Common myeloid progenitor, CD34-positive (primary cell): ENCODE data around the gene UPB1.
A peak's percentile ranks its signal among the peaks of the same experiment; 100 is the strongest.
"Not testable (repeated sequence)": the region's sequence is repeated elsewhere in the genome, so short reads cannot be mapped to it uniquely, and the experiment has no call there.

ENCODE experiments used
- CTCF ChIA-PET: fragments of 350-600 bp; sonication (Branson Sonifier 250); formaldehyde crosslinking; loops from one replicate; lab custom pipeline; 2021; ENCODE audit warnings: antibody characterized with exemption; lab: Charles Lee
- POLR2A ChIA-PET: fragments of 350-600 bp; sonication (Branson Sonifier 250); formaldehyde crosslinking; loops from one replicate; lab custom pipeline; 2021; ENCODE audit warnings: antibody characterized with exemption; lab: Charles Lee
- DNase-seq, 3 donors: peaks; one replicate each; pipeline versions ENCODE4 v3.0.0 to v3.0.0-alpha.2; 2013
- H3K27ac ChIP-seq, 2 experiments: 1 replicate in 1 of 2; 2 replicates in 1 of 2; pipeline ENCODE4 v1.7.0; 2013; ENCODE audit warnings: inconsistent platforms in 2 of 2, low read length in 2 of 2, mild to moderate bottlenecking in 2 of 2, low read depth in 1 of 2, moderate library complexity in 1 of 2; ENCODE audit not compliant: severe bottlenecking in 2 of 2, insufficient read depth in 1 of 2, poor library complexity in 1 of 2
- H3K27me3 ChIP-seq, 5 experiments: replicated peaks in 2 of 5; 1 replicate in 3 of 5; 2 replicates in 2 of 5; pipeline versions ENCODE4 v1.6.1 to v1.7.0; 2013; ENCODE audit warnings: low read length in 4 of 5, mild to moderate bottlenecking in 2 of 5, moderate library complexity in 2 of 5, inconsistent platforms in 1 of 5; ENCODE audit not compliant: insufficient read depth in 5 of 5, control insufficient read depth in 4 of 5
- H3K36me3 ChIP-seq, 4 experiments: 1 replicate in 2 of 4; 2 replicates in 2 of 4; pipeline versions ENCODE4 v1.6.1 to v1.7.0; 2013; ENCODE audit warnings: low read length in 3 of 4, control low read depth in 1 of 4, mild to moderate bottlenecking in 1 of 4; ENCODE audit not compliant: control insufficient read depth in 4 of 4, insufficient read depth in 4 of 4
- H3K4me1 ChIP-seq, 4 experiments: 1 replicate in 3 of 4; 2 replicates in 1 of 4; pipeline versions ENCODE4 v1.6.1 to v1.7.1; 2013; ENCODE audit warnings: low read length in 3 of 4, mild to moderate bottlenecking in 3 of 4, control low read depth in 1 of 4, inconsistent platforms in 1 of 4, moderate library complexity in 1 of 4; ENCODE audit not compliant: control insufficient read depth in 4 of 4, insufficient read depth in 4 of 4; ENCODE audit errors: control extremely low read depth in 1 of 4
- H3K4me3 ChIP-seq, 7 experiments: 1 replicate in 4 of 7; 2 replicates in 3 of 7; pipeline versions ENCODE4 v1.5.1 to v1.7.0; 2013; ENCODE audit warnings: mild to moderate bottlenecking in 7 of 7, low read length in 6 of 7, moderate library complexity in 6 of 7, inconsistent platforms in 2 of 7, low read depth in 2 of 7, control low read depth in 1 of 7; ENCODE audit not compliant: insufficient read depth in 4 of 7, control insufficient read depth in 1 of 7; ENCODE audit errors: extremely low read depth in 1 of 7
- H3K9me3 ChIP-seq, 5 experiments: 1 replicate in 4 of 5; 2 replicates in 1 of 5; pipeline versions ENCODE4 v1.6.1 to v1.7.1; 2013; ENCODE audit warnings: low read length in 4 of 5, mild to moderate bottlenecking in 2 of 5, inconsistent platforms in 1 of 5, low read depth in 1 of 5, moderate library complexity in 1 of 5; ENCODE audit not compliant: control insufficient read depth in 4 of 5, insufficient read depth in 2 of 5; ENCODE audit errors: control extremely low read depth in 1 of 5
- WGBS: methylation state at CpG from one replicate; pipeline ENCODE4 v1.1.5; 2013; ENCODE audit not compliant: insufficient coverage; 5-methylcytosine and 5-hydroxymethylcytosine counted together

The UPB1 gene

DNA sequence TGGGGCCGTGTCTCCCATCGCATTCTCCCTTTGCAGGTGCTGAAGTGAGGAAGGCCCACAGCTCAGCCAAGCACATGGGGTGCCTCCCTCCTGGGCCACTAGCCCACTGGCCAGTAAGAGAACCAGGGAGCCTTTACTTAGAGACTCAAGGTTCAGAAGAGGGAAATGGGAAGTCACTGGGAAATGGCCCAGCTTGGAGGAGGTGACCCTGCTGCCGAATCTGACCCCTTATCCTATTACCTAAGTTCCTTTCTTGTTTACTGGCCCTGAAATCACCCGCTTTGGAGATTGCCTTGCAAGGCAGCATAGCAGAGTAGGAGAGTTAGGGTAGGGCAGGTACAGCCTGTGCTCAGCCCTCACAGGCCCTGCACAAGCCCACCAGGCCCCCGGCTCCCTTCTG lies 24.4 kb downstream of the UPB1 start:
- Histone ChIP-seq H3K27ac (no peak overlapping the region), H3K4me1 (peaks cover 9 to 51% (median 38%) of the 10 kb centered on the region in 4 experiments), H3K4me3 (no peak overlapping the region), H3K9me3 (no peaks in the 10 kb centered on the region), H3K36me3 (no peaks in the 10 kb centered on the region), H3K27me3 (no peaks in the 10 kb centered on the region)
- 55% methylated on average over 2 of the region's 5 CpGs for WGBS
- POLR2A ChIA-PET: no interaction called here
- CTCF ChIA-PET: interaction anchor here (1.1 kb wide), 2 partner anchors 15 to 95 kb away, joined by 3 to 7 read pairs; no protein-coding TSS in a partner anchor
- no peak for DNase-seq

- H3K4me1 ChIP-seq: peaks cover 9 to 36% (median 30%) of the 10 kb centered on the region in 4 experiments
- H3K27me3 ChIP-seq: no peaks in the 10 kb centered on the region
- WGBS: 20% methylated on average over 5 of the region's 8 CpGs
- no peaks in the 10 kb centered on the region for H3K9me3 ChIP-seq
- ChIA-PET POLR2A (no interaction called here), CTCF (interaction anchor here (0.6 to 8.3 kb wide), 24 partner anchors 9 to 217 kb away, joined by 3 to 109 read pairs (median 4); partner anchors contain the start of gene ADORA2A)
- H3K4me3 ChIP-seq: no peak overlapping the region
- peak; percentile 62 to 69 (median 67) for DNase-seq
- no peak overlapping the region for H3K27ac ChIP-seq
- H3K36me3 ChIP-seq: no peaks in the 10 kb centered on the region
These were observed 26.7 kb downstream of the UPB1 start for GRCh38 chr22:24521791-24522245.

DNA sequence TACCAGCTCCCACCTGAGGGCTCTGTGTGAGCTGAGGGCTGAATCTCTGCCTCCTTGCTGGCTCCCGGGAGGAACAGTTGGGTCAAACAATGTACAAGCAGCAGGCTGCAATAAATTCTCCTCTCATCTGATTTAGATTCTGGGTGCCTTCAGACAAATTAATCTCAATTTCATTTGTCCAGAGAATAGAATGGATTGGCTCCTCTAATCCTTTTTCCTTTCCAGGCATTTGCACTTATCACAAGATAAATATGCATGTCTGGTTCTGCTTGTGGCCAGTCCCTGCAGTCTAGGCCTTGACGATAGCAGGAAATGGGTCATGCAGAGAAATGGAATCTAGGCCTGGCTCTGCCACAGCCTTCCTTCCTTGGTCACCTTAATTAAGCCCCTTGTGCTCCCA lies 28.7 kb downstream of the UPB1 start:
- Histone ChIP-seq H3K9me3 (no peaks in the 10 kb centered on the region), H3K4me1 (peaks cover 1 to 24% (median 21%) of the 10 kb centered on the region in 4 experiments), H3K4me3 (no peak overlapping the region), H3K27me3 (no peaks in the 10 kb centered on the region), H3K36me3 (no peaks in the 10 kb centered on the region), H3K27ac (no peak overlapping the region)
- 81% methylated on average over 2 of the region's 2 CpGs for WGBS
- POLR2A ChIA-PET: no interaction called here
- DNase-seq: no peak
- CTCF ChIA-PET: interaction anchor here (0.6 to 8.3 kb wide), 12 partner anchors 9 to 201 kb away, joined by 3 to 109 read pairs (median 6); no protein-coding TSS in a partner anchor

DNA sequence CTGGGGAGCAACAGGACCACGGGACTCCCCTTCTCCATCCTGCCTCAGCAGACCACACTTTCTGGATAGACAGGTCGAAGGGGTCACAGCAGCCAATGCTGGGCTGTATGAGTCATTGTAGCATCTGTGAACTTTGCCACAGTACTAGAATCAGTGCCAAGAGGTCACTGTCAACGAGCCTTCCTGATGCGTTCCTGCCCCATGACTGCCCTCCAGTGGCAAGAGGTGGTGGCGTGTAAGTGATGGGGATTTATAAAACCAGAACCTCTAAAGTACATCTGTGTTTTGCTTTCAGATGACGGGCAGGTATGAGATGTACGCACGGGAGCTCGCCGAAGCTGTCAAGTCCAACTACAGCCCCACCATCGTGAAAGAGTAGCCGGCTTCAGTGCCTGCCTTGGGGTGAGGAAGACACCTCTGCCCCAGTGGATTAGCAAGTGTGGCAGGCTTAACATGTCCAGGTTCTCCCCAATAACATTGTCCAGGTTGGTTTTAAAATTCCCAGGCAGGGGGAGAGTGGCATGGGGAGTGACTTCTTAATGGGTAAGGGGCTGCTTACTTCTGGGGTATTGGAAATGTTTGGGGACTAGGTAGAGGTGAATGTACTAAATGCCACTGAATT lies 30.4 kb downstream of the UPB1 start:
- Histone ChIP-seq H3K27ac (no peak overlapping the region), H3K27me3 (no peaks in the 10 kb centered on the region), H3K9me3 (no peaks in the 10 kb centered on the region), H3K4me1 (peaks cover 0 to 9% (median 7%) of the 10 kb centered on the region in 4 experiments), H3K4me3 (no peak overlapping the region), H3K36me3 (no peaks in the 10 kb centered on the region)
- peak; percentile 76 to 89 (median 84) for DNase-seq
- CTCF ChIA-PET: interaction anchor here (0.6 to 8.3 kb wide), 13 partner anchors 14 to 202 kb away, joined by 3 to 109 read pairs (median 4); partner anchors contain the start of gene ADORA2A
- WGBS: 12% methylated on average over 10 of the region's 12 CpGs
- POLR2A ChIA-PET: no interaction called here

- no peak overlapping the region for H3K27ac ChIP-seq
- WGBS: 91% methylated on average over 1 of the region's 2 CpGs
- H3K27me3 ChIP-seq: no peaks in the 10 kb centered on the region
- no peak overlapping the region for H3K4me3 ChIP-seq
- peaks cover 0 to 9% (median 7%) of the 10 kb centered on the region in 4 experiments for H3K4me1 ChIP-seq
- no peak for DNase-seq
- H3K9me3 ChIP-seq: no peaks in the 10 kb centered on the region
- POLR2A ChIA-PET: no interaction called here
- no peaks in the 10 kb centered on the region for H3K36me3 ChIP-seq
- CTCF ChIA-PET: interaction anchor here (0.6 to 8.3 kb wide), 14 partner anchors 13 to 203 kb away, joined by 3 to 109 read pairs (median 4); partner anchors contain the start of gene ADORA2A
These were observed 31.1 kb downstream of the UPB1 start for GRCh38 chr22:24526191-24526590.

DNA sequence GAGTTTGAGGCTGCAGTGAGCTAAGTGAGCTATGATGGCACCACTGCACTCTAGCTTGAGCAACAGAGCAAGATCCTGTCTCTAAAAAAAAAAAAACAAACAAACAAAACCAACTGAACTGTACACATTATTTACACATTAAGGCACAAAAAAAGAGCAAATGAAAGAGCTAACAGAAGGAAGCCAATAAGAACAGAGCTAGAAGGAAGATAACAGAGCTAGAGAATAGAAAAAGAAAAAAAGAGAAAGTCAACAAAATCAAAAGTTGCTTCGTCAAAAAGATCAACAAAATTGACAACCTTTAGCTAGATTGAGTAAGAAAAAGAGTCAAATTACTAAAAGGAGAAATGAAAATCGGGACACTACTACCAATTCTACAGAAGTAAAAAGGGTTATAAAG lies 34.8 kb downstream of the UPB1 start:
- H3K27me3 ChIP-seq: no peaks in the 10 kb centered on the region
- H3K4me1 ChIP-seq: no peaks in the 10 kb centered on the region
- no CpG with 5 or more reads among the region's 2 CpGs for WGBS
- no peaks in the 10 kb centered on the region for H3K36me3 ChIP-seq
- no peak for DNase-seq
- no peaks in the 10 kb centered on the region for H3K9me3 ChIP-seq
- no peak overlapping the region for H3K4me3 ChIP-seq
- CTCF ChIA-PET: interaction anchor here (1.0 to 8.0 kb wide), 8 partner anchors 8 to 207 kb away, joined by 3 to 73 read pairs (median 5); no protein-coding TSS in a partner anchor
- POLR2A ChIA-PET: no interaction called here
- no peak overlapping the region for H3K27ac ChIP-seq

DNA sequence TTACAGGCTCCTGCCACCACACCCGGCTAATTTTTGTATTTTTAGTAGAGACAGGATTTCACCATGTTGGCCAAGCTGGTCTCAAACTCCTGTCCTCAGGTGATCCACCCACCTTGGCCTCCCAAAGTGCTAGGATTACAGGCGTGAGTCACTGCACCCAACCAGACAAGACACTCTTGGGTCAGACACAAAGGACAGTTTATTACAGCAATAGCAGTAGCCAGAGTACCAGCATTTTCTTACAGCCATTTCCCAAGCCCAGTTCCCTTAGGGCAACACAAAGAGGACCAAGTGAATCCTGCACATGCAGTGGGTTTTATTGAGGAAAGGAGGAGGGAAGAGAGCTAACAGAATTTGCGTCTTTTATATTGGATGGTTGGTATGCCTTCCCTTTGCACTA lies 35.8 kb downstream of the UPB1 start:
- CTCF ChIA-PET: interaction anchor here (0.7 to 8.0 kb wide), 6 partner anchors 8 to 114 kb away, joined by 3 to 73 read pairs (median 4); no protein-coding TSS in a partner anchor
- H3K9me3 ChIP-seq, POLR2A ChIA-PET, H3K36me3 ChIP-seq, H3K4me3 ChIP-seq, H3K27me3 ChIP-seq, H3K4me1 ChIP-seq, H3K27ac ChIP-seq, DNase-seq: not testable (repeated sequence)
- WGBS: 73% methylated on average over 3 of the region's 3 CpGs
